ENCODE data around the gene KRTAP26-1. TPM values are rescaled to one million over a fixed set of nuclear protein-coding genes. Genes with fewer than 3 reads are reported as not detected.

The KRTAP26-1 gene
- polyA plus RNA-seq, 3 donors from 2014 or later = not detected

- Mint-ChIP-seq H3K4me1 (no peaks in the 10 kb centered on the region), H3K9me3 (peaks cover 0 to 13% (median 3%) of the 10 kb centered on the region in 6 donors)
Observed at GRCh38 chr21:30332681-30333080, 12.6 kb upstream of the KRTAP26-1 start.

GRCh38 chr21:30329203-30329875 lies 9.2 kb upstream of the KRTAP26-1 start:
- no peak overlapping the region for H3K4me3 Mint-ChIP-seq
- H3K27me3 Mint-ChIP-seq (ENCODE audit: low read depth in 3 of 3) = peaks cover 0 to 3% (median 0%) of the 10 kb centered on the region in 3 donors
- no peak for DNase-seq
- no peaks in the 10 kb centered on the region for H3K36me3 Mint-ChIP-seq
- H3K9me3 Mint-ChIP-seq = peaks cover 5 to 26% (median 9%) of the 10 kb centered on the region in 6 donors
- no peak overlapping the region for H3K27ac Mint-ChIP-seq
- no peaks in the 10 kb centered on the region for H3K4me1 Mint-ChIP-seq

More at GRCh38 chr21:30332681-30333080, 12.6 kb upstream of the KRTAP26-1 start:
- Mint-ChIP-seq H3K27ac (no peak overlapping the region), H3K4me3 (no peak overlapping the region), H3K36me3 (no peaks in the 10 kb centered on the region), H3K27me3 (ENCODE audit: low read depth in 3 of 3) (peaks cover 0 to 3% (median 0%) of the 10 kb centered on the region in 3 donors)
- DNase-seq = no peak

GRCh38 chr21:30326390-30326789 lies 6.3 kb upstream of the KRTAP26-1 start:
- Mint-ChIP-seq H3K27ac (no peak overlapping the region), H3K4me3 (no peak overlapping the region), H3K4me1 (no peaks in the 10 kb centered on the region), H3K9me3 (peaks cover 5 to 31% (median 10%) of the 10 kb centered on the region in 6 donors), H3K27me3 (ENCODE audit: low read depth in 3 of 3) (peaks cover 0 to 3% (median 0%) of the 10 kb centered on the region in 3 donors), H3K36me3 (no peaks in the 10 kb centered on the region)
- DNase-seq = no peak

- DNase-seq = no peak
- Mint-ChIP-seq H3K4me3 (no peak overlapping the region), H3K27ac (no peak overlapping the region), H3K27me3 (ENCODE audit: low read depth in 3 of 3) (peaks cover 0 to 2% (median 0%) of the 10 kb centered on the region in 3 donors), H3K9me3 (peaks cover 0 to 20% (median 7%) of the 10 kb centered on the region in 6 donors), H3K4me1 (no peaks in the 10 kb centered on the region), H3K36me3 (no peaks in the 10 kb centered on the region)
Observed at GRCh38 chr21:30315701-30316100, 4.4 kb downstream of the KRTAP26-1 start.

- peaks cover 5 to 35% (median 6%) of the 10 kb centered on the region in 6 donors for H3K9me3 Mint-ChIP-seq
- H3K4me1 Mint-ChIP-seq = no peaks in the 10 kb centered on the region
- no peak for DNase-seq
- H3K27ac Mint-ChIP-seq = no peak overlapping the region
- no peak overlapping the region for H3K4me3 Mint-ChIP-seq
- no peaks in the 10 kb centered on the region for H3K36me3 Mint-ChIP-seq
- H3K27me3 Mint-ChIP-seq (ENCODE audit: low read depth in 3 of 3) = peaks cover 0 to 1% (median 0%) of the 10 kb centered on the region in 3 donors
Observed at GRCh38 chr21:30306884-30307283, 13.2 kb downstream of the KRTAP26-1 start.

- no peak for DNase-seq
- Mint-ChIP-seq H3K4me1 (no peaks in the 10 kb centered on the region), H3K27ac (no peak overlapping the region), H3K36me3 (no peaks in the 10 kb centered on the region), H3K4me3 (no peak overlapping the region), H3K9me3 (peaks cover 5 to 52% (median 11%) of the 10 kb centered on the region in 6 donors), H3K27me3 (ENCODE audit: low read depth in 3 of 3) (peaks cover 0 to 1% (median 0%) of the 10 kb centered on the region in 3 donors)
Observed at GRCh38 chr21:30305136-30305535, 15.0 kb downstream of the KRTAP26-1 start.

GRCh38 chr21:30289215-30289614 lies 30.9 kb downstream of the KRTAP26-1 start, which contains the start of gene KRTAP25-1:
Gene KRTAP25-1 (minus strand): TSS chr21:30289514. CDS start chr21:30289490, 24 bp downstream.
- Mint-ChIP-seq H3K27me3 (ENCODE audit: low read depth in 3 of 3) (peaks cover 0 to 3% (median 2%) of the 10 kb centered on the region in 3 donors), H3K4me1 (no peaks in the 10 kb centered on the region), H3K9me3 (peaks cover 3 to 15% (median 8%) of the 10 kb centered on the region in 6 donors), H3K4me3 (no peak within 1 kb of the TSS), H3K36me3 (no peaks in the 10 kb centered on the region), H3K27ac (no peak within 1 kb of the TSS)
- DNase-seq = no peak

GRCh38 chr21:30282850-30283249 lies 37.3 kb downstream of the KRTAP26-1 start, which contains the start of gene KRTAP24-1:
Gene KRTAP24-1 (minus strand): TSS chr21:30282950. CDS start chr21:30282932, 18 bp downstream.
- H3K9me3 Mint-ChIP-seq = peaks cover 2 to 20% (median 6%) of the 10 kb centered on the region in 6 donors

GRCh38 chr21:30271611-30272010 lies 48.5 kb downstream of the KRTAP26-1 start:
- Mint-ChIP-seq H3K4me1 (no peaks in the 10 kb centered on the region), H3K9me3 (peaks cover 4 to 17% (median 8%) of the 10 kb centered on the region in 6 donors), H3K4me3 (no peak overlapping the region), H3K27ac (no peak overlapping the region), H3K27me3 (ENCODE audit: low read depth in 3 of 3) (no peaks in the 10 kb centered on the region), H3K36me3 (no peaks in the 10 kb centered on the region)
- no peak for DNase-seq

More at GRCh38 chr21:30282850-30283249, 37.3 kb downstream of the KRTAP26-1 start, which contains the start of gene KRTAP24-1:
- Mint-ChIP-seq H3K27ac (no peak within 1 kb of the TSS), H3K4me1 (no peaks in the 10 kb centered on the region), H3K4me3 (no peak within 1 kb of the TSS), H3K27me3 (ENCODE audit: low read depth in 3 of 3) (peaks cover 0 to 3% (median 2%) of the 10 kb centered on the region in 3 donors), H3K36me3 (no peaks in the 10 kb centered on the region)
- DNase-seq = no peak

- no peaks in the 10 kb centered on the region for H3K4me1 Mint-ChIP-seq
- H3K9me3 Mint-ChIP-seq = peaks cover 1 to 22% (median 8%) of the 10 kb centered on the region in 6 donors
- no peaks in the 10 kb centered on the region for H3K36me3 Mint-ChIP-seq
- H3K27me3 Mint-ChIP-seq (ENCODE audit: low read depth in 3 of 3) = no peaks in the 10 kb centered on the region
- no peak overlapping the region for H3K27ac Mint-ChIP-seq
- no peak for DNase-seq
- no peak overlapping the region for H3K4me3 Mint-ChIP-seq
Observed at GRCh38 chr21:30271156-30271555, 49.0 kb downstream of the KRTAP26-1 start.

GRCh38 chr21:30269803-30270530 lies 50.1 kb downstream of the KRTAP26-1 start:
- no peak for DNase-seq
- H3K9me3 Mint-ChIP-seq = peaks cover 1 to 28% (median 10%) of the 10 kb centered on the region in 6 donors
- H3K27me3 Mint-ChIP-seq (ENCODE audit: low read depth in 3 of 3) = no peaks in the 10 kb centered on the region
- H3K4me3 Mint-ChIP-seq = no peak overlapping the region
- H3K36me3 Mint-ChIP-seq = no peaks in the 10 kb centered on the region
- no peaks in the 10 kb centered on the region for H3K4me1 Mint-ChIP-seq
- no peak overlapping the region for H3K27ac Mint-ChIP-seq

Data from immature natural killer cell (primary cell).